Fibroblast of pulmonary artery (primary cell): ENCODE results near the gene ZNF593.
A peak's percentile ranks its signal among the peaks of the same experiment; 100 is the strongest.

ENCODE experiments used
- DNase-seq: peaks from one replicate; pipeline ENCODE4 v3.0.0-alpha.2; 2010; ENCODE audit warnings: low read depth
- H3K4me3 ChIP-seq: replicated peaks from 2 replicates; pipeline ENCODE4 v1.5.1; 2011; ENCODE audit warnings: low read depth, mild to moderate bottlenecking, control low read depth, low read length, moderate library complexity
- TF ChIP-seq, protein P1 (sequence below): IDR thresholded peaks from 2 replicates; pipeline ENCODE4 v1.5.1; 2011; ENCODE audit warnings: mild to moderate bottlenecking, control low read depth, low read length, inconsistent platforms; ENCODE audit errors: missing control alignments

Gene ZNF593

DNA sequence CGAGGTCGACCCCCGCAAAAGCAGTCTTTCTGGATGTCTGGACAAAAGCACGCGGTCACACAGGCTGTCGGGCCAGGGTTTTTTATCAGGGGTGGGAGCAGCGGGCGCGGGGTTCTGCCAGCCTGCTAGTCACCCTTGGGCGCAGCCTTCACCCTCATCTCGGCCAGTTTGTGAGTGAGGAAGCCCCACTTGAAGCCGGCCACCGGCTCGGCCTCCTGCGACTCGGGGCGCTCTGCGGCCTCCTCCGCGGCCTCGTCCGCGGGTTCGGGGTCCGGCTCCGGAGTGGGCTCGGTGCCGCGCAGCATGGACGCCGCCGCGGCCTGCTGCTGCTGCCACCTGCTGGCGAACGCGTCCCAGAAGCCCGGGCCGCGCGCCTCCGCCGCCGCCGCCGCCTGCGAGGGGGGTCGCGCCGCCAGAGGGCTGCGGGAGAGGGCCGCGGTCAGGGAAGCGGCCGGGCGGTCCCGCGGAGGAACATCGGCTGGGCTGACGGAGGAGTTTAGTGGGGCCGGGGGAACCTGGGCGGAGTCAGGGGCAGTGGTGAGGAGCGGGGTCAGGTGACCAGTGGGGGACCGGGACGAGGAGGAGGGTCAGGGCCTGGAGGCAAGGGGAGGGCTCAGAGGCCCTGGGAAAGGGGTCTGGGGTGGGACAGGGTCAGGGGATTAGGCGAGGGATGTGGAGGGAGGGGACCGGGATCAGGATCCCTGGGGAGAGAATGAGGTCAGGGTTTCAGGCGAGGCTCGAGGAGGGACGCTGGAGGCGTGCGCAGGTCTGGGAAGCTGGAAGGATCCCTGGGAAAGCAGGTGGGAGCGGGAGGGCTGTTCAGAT, 5.5 kb upstream of the ZNF593 start:
- TF ChIP-seq, protein P1, sequence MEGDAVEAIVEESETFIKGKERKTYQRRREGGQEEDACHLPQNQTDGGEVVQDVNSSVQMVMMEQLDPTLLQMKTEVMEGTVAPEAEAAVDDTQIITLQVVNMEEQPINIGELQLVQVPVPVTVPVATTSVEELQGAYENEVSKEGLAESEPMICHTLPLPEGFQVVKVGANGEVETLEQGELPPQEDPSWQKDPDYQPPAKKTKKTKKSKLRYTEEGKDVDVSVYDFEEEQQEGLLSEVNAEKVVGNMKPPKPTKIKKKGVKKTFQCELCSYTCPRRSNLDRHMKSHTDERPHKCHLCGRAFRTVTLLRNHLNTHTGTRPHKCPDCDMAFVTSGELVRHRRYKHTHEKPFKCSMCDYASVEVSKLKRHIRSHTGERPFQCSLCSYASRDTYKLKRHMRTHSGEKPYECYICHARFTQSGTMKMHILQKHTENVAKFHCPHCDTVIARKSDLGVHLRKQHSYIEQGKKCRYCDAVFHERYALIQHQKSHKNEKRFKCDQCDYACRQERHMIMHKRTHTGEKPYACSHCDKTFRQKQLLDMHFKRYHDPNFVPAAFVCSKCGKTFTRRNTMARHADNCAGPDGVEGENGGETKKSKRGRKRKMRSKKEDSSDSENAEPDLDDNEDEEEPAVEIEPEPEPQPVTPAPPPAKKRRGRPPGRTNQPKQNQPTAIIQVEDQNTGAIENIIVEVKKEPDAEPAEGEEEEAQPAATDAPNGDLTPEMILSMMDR, result no peak
- DNase-seq, result peak; percentile 33
- H3K4me3 ChIP-seq, result peak overlapping the region; percentile 36

DNA sequence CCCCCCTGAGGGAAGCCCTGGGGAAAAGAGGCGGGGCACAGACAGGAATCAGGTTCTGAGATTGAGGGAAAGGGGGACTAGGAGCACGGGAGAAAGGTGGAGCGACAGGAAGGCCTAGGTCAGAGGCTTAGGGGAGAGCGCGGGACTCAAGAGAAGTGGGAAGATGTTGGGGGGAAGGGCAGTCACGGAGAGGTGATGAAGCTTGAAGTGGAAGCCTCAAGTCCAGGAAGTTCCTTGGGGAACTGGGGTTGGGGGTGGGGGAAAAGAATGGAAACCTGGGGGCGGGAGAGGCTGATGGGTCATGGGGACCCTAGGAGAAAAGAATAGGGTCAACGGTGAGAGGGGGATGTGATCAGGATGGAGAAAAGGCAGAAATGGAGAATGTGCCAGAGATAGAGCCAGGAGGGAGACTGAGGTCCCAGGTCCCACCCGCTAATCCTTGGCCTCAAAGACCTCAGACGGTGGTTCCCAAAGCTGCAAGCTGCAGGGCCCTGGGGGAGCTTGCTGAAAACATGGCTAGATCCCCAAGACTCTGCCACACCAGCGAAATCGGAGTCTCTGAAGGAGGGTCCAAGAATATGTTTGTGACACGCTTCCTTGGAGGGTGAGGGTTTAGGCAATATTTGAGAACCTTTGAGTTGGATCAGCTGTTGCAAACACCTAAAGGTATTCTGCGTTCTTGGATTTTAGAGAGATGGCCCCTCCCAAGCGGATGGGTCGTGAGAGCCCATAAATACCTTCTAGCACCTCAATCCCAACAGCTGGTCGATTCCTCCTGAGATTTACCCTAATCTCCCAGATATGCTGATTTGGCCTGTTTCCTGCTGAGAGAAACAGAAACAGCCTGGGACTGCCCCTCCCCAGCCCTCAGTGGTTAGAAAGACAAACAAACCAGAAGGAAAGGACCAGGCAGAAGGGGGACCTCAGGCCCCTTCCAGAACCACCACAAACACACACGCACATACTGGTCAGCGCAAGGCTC, 4.6 kb upstream of the ZNF593 start:
- H3K4me3 ChIP-seq, result no peak overlapping the region
- TF ChIP-seq, protein P1, result no peak
- no peak for DNase-seq

DNA sequence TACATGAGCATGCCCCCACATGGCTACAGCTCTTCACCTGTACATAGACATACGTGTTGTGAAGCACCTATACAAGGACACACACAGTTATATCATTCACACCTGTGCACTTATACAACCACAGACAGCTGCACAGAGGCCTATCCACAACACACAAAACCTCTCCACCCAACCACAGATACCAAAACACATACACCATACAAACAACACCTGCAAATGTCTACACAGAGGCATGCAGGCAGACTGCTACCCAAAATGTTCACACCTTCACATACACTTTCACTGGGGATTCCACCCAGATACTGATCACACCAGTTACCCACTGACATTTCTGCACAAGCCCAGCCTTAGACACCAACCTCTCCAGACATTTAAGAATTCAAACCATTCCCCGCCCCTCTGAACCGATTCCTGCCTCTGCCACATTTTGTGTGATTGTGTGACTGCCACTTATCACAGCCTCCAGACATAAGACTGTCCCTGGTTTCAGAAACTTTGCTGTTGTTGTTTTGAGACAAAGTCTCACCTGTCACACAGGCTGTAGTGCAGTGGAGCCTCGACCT, 2.9 kb upstream of the ZNF593 start:
- TF ChIP-seq, protein P1, result no peak
- no peak overlapping the region for H3K4me3 ChIP-seq
- DNase-seq, result no peak

DNA sequence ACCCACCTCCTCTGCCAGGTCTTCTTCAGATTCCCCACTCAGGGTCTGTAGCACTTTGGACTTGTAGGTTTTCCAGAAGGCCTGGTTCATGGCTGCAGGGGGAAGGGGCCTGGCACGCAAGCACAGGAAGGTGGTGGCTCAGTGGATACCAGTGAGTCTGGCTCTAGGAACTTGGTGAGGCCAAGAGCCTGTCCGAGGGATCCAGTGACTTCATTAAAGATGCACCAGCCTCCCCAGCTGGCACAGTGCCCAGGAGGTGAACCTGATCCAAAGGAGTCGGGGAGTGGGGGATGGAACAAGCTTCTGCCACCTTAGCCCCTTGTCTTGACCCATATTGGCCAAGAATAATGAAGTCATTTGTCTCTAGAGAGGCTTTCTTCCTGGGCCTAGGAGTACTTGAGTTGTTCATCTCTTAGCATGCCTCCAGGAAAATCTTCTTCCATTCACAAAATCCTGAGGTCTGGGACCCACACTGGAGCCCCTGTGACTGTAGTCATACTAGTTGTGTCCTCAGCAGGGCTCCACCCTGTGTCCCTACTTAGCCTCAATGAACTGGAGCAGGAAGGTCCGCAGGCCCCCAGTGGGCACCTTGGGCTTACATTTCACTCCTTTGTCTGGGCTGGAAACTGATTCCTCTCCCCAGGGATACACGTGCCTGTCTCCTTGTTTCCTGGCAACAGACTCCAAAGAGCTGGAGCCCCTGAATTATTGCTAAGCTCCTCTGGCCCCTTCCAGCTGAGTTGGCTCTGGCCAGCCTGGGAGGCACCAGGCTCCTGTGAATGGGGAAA, 1.1 kb upstream of the ZNF593 start, which contains the start of gene C1orf232:
Gene C1orf232 (minus strand): TSS at position 554 of the 788 bp plus-strand sequence. CDS start 464 bp downstream, at position 90.
- TF ChIP-seq, protein P1, result no peak
- DNase-seq, result no peak
- H3K4me3 ChIP-seq, result peak within 1 kb of the TSS; percentile 83

DNA sequence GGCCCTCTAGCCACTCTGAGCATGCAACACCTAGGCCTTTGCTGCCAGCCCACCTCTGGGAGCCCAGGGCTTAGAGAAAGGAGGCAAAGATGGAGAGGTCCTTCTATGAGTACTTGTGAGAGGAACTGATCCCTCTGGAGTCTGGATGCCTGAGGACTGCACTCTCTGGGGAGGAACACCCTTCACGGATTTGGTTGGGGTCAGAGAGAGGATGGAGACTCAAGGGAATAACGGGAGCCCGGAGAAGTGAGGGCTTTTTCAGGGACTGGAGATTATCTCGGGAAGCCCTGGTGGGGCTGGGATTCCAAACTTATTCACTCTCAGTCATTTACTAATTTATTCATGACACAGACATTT, 532 bp upstream of the ZNF593 start:
- TF ChIP-seq, protein P1, result no peak
- no peak for DNase-seq
- H3K4me3 ChIP-seq, result peak overlapping the region; percentile 83

DNA sequence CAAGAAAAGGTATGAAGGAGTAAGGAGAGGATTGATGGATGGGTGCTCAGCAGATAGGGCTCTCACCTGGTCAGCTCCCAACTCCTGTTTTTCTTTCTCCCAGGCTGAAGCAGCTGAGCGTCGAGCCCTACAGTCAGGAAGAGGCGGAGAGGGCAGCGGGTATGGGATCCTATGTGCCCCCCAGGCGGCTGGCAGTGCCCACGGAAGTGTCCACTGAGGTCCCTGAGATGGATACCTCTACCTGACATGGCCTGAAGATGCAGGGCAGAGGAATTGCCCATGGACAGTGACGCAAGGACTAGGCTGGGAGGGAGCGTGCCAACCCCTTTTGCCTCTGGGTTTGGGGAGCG, 739 bp downstream of the ZNF593 start:
- no peak for DNase-seq
- TF ChIP-seq, protein P1, result no peak
- H3K4me3 ChIP-seq, result peak overlapping the region; percentile 83
